Fibroblast of skin of back (primary cell): ENCODE data around the gene MAN1A1. TPM values are rescaled to one million over a fixed set of nuclear protein-coding genes. Genes with fewer than 3 reads are reported as not detected.
A peak's percentile ranks its signal among the peaks of the same experiment; 100 is the strongest.
"Not testable (repeated sequence)": the region's sequence is repeated elsewhere in the genome, so short reads cannot be mapped to it uniquely, and the experiment has no call there.

Source experiments
- DNase-seq: peaks from one replicate; pipeline ENCODE4 v3.0.0-alpha.2; 2013
- polyA plus RNA-seq, 2 experiments: library from polyadenylated mRNA; unstranded; fragments of 120-200 nt; gene quantifications; one replicate each; pipeline ENCODE4 v1.2.1, GENCODE V29; 2013; ENCODE audit not compliant: insufficient read length in 2 of 2

The MAN1A1 gene
- polyA plus RNA-seq (2013, experiment 1 of 2; ENCODE audit: insufficient read length) = 8.3 TPM
- polyA plus RNA-seq (2013, experiment 2 of 2; ENCODE audit: insufficient read length) = 8.8 TPM

- peak; percentile 84 for DNase-seq
Measured at GRCh38 chr6:119349361-119350201, at the start of gene MAN1A1. MAN1A1 (minus strand) TSS chr6:119349761; CDS start chr6:119349065, 696 bp downstream.

- no peak for DNase-seq
Measured at GRCh38 chr6:119395192-119395591, 45.6 kb upstream of the MAN1A1 start.

GRCh38 chr6:119390247-119390793 is 40.8 kb upstream of the MAN1A1 start:
- peak; percentile 40 for DNase-seq

GRCh38 chr6:119385994-119386393 is 36.4 kb upstream of the MAN1A1 start:
- DNase-seq = no peak

DNA sequence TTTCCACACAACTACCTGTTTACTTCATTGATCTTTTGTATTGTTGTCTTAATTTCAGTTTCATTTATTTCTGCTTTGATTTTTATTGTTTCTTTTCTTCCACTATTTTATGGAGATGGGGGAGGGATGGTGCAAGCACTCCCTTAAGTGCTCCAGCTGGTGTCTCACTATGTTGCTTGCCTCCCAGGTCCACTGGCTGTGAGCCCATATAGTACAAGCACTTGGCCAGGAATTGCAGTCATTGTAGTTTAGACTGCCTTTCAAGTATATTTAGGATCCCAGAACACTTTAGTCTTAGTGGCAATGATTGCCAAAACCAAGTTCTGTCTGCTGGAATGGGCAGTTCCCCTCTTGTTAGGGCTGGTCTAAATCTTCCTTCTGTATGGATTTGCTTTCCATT is 34.9 kb upstream of the MAN1A1 start:
- no peak for DNase-seq

GRCh38 chr6:119379809-119380208 is 30.2 kb upstream of the MAN1A1 start:
- DNase-seq = no peak

- DNase-seq = not testable (repeated sequence)
Measured at GRCh38 chr6:119377043-119377442, 27.5 kb upstream of the MAN1A1 start.

GRCh38 chr6:119370080-119370479 is 20.5 kb upstream of the MAN1A1 start:
- no peak for DNase-seq

- DNase-seq = no peak
Measured at GRCh38 chr6:119368921-119369320, 19.4 kb upstream of the MAN1A1 start.

- DNase-seq = no peak
Measured at GRCh38 chr6:119361209-119361608, 11.6 kb upstream of the MAN1A1 start.

- DNase-seq = no peak
Measured at GRCh38 chr6:119360262-119360915, 10.8 kb upstream of the MAN1A1 start.

DNA sequence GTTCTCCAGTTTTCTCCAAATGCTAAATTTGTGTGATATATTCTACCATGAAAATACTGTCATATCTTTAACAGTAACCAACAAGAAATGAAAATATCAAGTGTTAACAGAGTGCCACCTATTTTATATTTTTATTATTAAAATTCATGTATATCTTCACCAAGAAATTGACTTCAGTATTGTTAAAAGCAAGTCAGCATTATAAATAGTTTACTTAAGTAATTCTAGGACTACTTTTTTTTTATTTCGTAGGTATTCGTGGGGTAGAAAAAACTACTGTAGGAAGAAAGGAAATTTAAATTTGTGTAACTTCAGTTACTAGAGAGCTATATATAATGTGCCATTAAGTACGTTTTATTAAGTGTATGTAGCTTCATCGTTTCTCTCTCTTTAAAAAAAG is 6.3 kb upstream of the MAN1A1 start:
- DNase-seq = no peak

DNA sequence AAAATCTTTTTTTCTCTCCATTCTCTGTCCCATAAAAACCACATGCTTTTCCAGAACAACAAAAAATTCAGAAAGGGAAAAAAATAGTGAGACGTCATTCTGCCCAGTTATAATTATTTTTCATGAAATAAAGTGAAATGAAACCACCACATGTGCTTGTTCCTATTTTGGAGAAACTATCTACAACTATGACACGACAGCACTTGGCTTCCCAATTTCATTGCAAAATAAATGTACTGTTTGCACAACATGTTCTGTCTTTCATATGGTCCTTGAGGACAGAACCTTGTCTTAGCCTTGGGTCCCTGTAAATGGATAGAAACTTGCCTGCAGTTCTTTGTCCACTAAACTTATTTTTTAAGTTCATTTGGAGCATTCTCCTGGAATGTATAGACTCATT is 5.6 kb upstream of the MAN1A1 start:
- no peak for DNase-seq

- no peak for DNase-seq
Measured at GRCh38 chr6:119353696-119354095, 4.1 kb upstream of the MAN1A1 start.

GRCh38 chr6:119352001-119352400 is 2.4 kb upstream of the MAN1A1 start:
- DNase-seq = no peak

- DNase-seq = peak; percentile 44
Measured at GRCh38 chr6:119350952-119351372, 1.4 kb upstream of the MAN1A1 start.

- peak; percentile 43 for DNase-seq
Measured at GRCh38 chr6:119350202-119350951, 816 bp upstream of the MAN1A1 start.

DNA sequence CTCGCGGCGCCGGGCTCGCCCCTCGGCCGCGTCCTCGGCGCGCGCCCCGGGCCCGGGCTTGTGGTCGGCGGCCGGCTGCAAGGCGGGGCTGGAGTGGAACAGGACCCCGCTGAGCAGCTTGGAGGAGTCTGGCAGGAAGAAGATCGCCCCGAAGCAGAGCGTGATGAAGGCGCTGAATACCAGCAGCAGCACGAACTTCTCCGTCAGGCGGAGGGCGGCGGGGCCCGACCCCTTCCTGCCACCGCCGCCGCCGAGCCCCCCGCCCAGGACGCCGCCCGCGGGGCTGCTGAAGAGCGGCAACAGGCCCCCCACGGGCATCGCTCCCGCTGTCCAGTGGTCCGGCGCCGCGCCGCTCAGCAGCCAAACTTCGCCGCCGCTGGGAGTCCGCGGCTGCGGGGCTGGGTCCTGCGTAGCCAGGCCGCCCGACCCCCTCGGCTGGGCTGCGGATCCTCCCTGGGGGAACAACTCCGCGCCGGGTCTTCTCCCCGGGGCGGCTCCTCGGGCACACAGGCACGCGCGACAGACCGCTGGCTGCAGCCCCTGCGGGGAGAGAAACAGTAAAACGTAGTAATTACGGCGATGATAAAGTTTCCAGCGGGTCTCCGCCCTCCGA is 707 bp downstream of the MAN1A1 start:
- peak; percentile 36 for DNase-seq

DNA sequence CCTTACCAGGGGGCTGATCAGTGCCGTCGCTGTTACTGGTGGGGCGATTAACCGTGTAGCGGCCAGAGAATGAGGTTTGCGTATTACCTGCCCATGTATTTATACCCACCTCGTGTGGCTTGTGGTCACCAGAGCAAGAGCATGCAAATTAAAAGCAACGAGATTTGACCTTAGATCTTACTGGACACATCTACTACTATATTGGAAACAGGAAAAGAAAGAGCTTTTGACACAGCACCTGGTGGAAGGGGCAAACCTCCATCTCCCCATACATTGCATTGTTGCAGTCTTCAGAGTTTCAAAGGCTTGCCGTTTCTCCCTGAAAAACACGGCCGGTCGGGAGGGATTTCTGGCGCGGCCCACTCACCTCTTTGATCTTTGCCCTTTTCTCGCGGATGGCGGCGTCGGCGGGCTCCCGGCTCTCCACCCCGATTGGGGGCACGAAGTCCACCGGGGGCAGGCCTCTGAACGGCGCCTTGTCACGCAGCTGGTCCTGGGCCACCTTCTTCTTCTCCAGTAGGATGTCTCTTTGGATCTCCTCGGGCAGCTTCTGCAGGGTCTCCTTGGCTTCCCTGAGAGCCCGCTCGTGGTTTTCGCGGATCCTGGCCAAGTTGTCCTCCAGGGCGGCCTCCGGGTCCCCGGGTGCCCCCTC is 1.3 kb downstream of the MAN1A1 start:
- DNase-seq = peak; percentile 15

DNA sequence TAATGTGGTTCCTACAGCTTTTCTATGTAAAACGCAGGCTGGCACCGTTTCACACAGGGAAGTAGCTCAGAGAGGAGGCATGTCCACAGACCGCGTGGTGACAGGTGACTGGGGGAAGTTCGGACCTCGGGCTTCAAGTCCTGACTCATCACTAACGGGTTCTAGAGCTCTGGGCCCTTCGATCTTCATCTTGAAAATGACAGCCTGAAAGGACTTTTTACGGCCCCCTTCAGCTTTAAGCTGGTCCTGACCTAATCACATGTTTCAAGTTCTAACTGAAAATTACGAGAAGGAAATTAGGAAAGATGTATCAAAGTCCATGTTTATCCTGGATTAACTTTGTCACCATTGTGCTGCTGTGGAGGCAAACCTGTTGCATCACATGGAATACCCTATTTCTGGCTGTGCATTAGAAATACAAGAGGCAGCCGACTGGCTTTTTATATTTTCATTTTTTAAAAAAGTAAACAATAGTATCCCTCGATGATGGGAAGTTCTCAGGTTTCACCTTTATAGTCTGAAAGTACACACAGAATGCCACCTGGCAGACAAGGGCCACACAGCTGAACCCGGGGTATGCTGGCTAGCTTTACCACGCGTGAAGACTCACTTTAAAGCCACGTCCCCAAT is 2.0 kb downstream of the MAN1A1 start:
- no peak for DNase-seq

GRCh38 chr6:119346936-119347335 is 2.6 kb downstream of the MAN1A1 start:
- DNase-seq = no peak
